ENCODE data around the gene EHBP1.

DNA sequence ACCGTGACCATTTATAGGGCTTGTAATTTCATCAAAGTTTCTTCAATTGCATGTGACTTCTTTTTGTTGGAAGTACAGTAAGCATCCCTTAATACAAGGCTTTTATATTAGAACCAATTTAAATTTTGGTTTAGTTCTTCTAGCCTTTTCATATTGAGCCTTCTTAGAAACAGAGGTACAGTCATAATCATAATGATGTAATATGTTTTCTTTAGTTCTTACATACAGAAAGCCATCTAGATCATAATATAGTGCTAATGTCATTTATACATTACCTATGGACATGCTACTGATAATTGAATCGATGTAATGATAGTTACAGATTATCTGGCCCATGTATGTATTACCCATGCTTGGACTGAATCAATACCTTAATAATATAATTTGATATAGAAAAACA lies 235.2 kb downstream of the EHBP1 start:
- TF ChIP-seq FOS (IDR thresholded peaks at IDR 0.05; ENCODE audit: borderline replicate concordance, insufficient read depth, low read length) = no peak
- no peak for TF ChIP-seq EZH2 (IDR thresholded peaks at IDR 0.05; ENCODE audit: borderline replicate concordance, low read depth, low read length, severe bottlenecking)
- no peak for TF ChIP-seq CTCF (IDR thresholded peaks at IDR 0.05; ENCODE audit: extremely low read depth in 1 of 2, insufficient read depth in 1 of 2, low read depth in 1 of 2, low read length in 2 of 2)
- no peak for TF ChIP-seq MAX (IDR thresholded peaks at IDR 0.05; ENCODE audit: insufficient read depth, insufficient read length)
- no peak for TF ChIP-seq JUN (IDR thresholded peaks at IDR 0.05; ENCODE audit: borderline replicate concordance, insufficient read depth, insufficient read length, low read depth)
- no peak for TF ChIP-seq MYC (IDR thresholded peaks at IDR 0.05; ENCODE audit: low read depth, low read length)
- no peak for TF ChIP-seq POLR2AphosphoS5 (IDR thresholded peaks at IDR 0.05; ENCODE audit: insufficient read depth, low read depth, low read length)
- TF ChIP-seq POLR2A (IDR thresholded peaks at IDR 0.05; ENCODE audit: low read depth, low read length) = no peak
